Activated T-helper 1 cell treated with Interleukin-2 at 50 U/mL for 16 hours (primary cell): ENCODE data around the gene PC.

Source experiments
- DNase-seq: peaks from one replicate; pipeline ENCODE4 v3.0.0-alpha.2; 2020; ENCODE audit warnings: low read depth

PC gene

DNA sequence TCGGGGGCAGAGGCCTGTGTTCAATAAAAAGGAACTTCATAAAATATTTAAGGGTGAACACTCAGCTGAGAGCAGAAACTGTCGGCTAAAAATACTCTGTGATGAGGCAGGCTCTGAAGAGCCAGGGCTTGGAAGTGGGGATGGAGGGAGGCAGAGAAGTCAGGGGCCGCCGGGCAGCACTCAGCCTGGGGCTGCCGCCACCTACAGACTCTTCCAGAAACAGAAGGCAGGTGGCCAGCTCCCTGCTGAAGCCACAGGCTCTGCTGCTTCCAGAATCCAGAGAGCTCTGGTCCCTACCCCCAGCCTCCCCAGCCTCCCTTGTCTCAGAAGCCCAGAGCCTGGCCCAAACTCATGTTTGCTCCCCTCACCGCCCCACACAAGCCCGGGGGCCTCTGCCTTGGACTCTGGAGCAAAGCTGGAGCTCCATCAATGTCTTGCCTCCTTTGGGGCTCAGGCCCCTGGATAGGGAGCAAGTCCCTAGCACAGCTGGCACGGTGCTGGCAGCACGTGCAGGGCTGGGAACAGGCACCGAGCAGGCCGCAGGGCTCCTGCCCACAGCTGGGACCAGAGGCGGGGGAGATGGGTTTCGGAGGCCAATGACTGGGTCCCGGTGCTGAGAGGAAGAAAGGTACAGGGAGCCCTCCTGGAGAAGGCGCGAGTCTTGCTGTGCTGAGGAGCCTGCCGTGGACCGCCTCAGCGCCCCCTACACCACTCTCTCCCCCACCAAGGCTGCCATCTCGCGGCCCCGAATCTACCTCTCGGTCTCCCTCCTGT lies 93.1 kb downstream of the PC start:
- DNase-seq = no peak

DNA sequence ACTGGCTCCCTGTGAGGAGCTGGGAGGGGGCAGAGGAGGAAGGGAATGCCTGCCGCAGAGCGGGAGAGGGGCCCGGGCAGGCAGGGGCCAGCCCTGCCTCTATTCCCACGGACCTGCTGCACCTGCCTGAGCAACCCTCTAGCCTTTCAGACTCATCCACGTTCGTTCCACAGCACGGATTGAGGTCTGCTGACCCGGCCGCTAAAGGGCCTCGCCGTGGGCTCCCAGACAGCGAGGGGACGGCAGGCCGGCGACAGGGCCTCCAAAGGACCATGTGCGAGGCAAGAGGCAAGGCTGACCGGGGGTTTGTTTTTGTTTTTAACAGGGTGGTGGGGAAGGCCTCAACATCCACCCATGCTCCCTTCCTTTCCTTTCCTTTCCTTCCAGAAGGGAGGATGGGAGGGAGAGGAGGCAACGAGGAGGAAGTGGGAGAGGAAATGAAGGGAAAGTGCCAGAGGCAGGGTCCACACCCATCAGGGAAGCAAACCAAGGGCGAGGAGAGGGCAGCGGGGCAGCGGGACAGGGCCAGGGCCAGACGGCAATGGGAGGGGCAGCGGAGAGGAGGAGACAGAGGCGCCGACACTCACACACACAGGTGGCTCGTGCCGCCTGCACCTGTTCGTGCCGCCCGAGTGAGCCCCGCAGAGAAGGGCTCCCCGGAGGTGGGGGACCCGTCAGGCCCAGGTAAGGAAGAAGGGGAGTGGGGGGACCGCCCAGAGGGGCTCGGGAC lies 93.8 kb downstream of the PC start:
- DNase-seq = no peak

DNA sequence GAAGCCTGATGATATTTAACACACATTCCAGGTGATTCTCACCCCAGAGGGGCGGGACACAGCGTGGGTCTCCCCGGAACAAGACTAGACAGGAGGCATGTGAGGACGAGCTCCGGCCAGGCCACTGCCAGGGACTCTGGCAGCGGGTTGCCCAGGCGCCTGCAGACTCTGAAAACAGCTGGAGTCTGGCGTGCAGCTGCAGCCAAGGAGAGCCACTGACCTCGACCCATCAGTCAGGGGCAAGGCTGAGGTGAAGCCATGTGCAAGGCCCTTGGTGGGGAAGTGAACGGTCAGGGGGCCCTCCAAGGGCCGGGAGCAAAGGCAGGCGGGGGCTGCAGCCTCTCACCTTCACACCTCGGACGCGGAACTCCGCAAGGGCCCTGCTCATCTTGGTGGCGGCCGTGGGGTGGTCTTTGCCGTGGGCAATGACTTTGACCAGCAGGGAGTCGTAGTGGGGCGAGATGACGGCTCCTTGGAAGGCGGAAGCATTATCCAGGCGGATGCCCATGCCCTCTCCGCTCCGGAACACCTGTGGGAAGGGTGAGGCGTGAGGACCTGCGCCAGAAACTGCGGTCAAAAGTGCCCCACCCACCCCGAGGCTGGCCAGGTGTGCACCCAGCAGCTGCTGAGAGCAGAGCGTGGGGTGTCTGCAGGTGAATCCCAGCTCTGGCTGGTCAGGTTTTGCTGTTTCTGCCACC lies 94.6 kb downstream of the PC start:
- no peak for DNase-seq

DNA sequence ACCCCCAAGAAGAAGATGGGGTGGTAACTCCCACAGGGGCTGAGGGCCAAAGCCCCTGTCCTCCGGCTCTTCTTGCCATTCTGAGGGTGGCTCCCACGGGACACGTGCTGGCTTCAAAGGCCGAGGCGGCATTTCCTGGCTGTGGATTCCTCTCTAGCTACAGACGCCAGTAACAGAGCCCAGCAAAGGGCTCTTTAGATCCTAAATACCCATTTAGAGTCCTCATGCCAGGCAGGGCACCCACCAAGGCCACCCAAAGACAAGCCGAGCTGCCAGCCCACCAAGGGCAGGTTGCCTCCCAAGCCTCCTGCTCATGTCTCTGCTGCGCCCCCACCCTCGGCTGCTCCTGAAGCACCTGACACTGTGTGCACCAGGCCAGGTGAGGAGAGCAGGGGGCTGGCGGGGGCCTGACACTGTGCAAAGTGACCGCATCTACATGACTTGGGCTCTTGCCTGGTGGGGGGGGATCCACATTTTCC lies 95.6 kb downstream of the PC start:
- no peak for DNase-seq

DNA sequence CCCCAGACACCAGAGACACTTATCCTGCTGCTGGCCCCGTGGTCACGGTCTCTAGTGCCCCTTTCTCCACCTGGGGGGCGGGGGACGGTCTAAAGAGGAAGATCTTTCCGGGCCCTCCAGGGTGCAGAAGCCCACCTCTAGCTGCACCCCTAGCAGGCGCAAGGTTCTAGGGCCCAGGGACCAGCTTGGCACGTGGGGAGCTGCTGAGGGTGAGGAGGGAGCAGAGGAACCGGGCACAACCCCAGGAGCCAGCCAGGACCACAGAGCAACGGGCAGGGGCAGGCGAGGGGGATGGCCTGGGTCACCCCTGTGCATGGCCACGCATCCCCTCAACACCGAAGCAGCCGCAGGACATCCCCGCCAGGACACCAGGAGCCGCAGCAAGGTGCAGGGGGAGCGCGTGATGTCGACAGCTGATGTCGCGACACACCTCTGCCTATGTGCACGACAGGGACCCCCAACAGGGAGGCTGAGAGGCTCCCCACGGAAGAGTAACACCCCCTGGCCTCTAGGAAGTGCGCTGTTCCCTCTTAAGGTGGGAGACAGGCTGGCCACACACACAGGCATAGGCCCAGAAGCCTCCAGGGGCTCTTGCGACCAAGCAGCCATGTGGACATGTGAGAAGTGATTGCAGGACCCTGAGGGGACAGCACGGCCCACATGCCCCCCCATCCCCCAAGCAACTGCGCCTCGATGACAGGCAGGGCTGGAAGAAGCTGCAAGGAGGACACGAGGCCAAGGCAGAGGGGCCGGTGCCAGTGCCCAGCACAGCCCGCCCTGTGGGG lies 96.2 kb downstream of the PC start:
- DNase-seq = no peak

DNA sequence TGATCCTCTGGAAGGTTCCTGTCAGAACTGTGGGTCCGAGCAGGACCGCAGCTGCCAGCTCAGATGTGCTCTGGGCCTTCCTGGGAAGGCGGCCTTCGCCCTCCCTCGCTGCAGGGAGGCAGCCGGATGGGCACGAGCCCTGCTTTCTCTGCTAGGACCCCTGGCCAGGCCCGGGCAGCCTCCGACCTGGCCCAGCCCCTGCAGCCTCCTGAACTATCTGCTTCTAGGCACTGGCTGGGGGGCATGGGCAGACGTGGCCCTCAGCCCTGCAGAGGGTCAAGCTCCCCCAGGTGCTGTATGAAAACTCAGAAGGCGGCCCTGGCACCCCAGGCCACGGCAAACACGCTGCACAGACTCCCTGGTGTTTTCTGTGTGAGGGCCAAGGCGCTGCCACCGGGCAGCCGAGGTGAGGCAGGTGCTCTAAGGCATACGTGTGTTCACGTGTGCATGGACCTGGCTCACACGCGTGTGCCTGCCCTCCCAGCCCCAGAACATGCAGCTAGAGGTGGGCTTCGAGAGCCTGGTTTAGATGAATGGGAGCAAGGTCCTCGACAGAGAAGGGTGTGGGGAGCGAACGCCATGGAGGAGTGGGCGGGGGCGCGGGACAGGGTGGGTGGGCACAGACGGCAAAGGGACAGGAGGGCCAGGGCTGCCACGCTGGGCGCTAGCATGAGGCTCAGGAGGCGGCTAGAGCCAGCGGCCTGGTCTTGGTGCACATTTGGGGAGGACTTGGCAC lies 97.0 kb downstream of the PC start:
- DNase-seq = no peak

DNA sequence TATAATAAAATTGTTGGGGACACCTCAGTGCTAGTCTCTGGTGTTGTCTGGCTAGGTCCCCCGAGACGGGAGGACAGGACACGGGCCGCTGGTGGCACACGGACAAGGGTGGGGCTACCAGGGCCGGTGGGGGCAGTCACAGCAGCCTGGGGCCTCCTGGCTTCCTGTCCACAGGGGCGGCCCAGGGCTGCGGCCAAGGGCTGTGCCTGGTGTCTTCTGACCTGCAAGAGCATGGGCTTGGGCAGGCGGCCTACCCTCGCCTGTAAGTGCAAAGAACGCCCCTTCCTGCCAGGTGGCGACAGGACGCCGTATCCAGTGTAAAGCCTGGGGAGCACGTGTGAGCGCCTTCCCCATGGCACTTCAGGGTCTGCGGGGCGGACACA lies 97.7 kb downstream of the PC start:
- no peak for DNase-seq

DNA sequence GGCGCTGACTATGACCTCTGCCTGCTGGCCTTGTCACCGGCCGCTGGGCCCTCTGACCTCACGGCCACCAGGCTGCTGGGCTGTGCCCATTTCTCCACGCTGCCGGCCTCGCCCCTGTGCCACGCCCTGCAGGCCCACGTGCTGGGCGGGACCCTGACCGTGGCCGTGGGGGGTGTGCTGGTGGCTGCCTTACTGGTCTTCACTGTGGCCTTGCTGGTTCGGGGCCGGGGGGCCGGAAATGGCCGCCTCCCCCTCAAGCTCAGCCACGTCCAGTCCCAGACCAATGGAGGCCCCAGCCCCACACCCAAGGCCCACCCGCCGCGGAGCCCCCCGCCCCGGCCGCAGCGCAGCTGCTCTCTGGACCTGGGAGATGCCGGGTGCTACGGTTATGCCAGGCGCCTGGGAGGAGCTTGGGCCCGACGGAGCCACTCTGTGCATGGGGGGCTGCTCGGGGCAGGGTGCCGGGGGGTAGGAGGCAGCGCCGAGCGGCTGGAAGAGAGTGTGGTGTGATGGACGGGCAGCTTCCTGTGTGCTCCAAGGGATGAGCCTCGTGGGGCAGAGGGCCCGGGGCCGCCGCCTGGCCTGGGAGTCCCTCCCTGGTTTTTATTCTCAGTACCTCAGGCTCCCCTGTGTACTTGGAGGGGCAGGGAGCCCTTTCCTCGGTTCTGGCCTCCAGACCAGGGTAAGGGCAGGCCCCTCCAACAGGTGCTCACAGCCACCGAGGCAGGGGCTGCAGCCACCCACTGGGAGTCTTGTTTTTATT lies 98.3 kb downstream of the PC start:
- DNase-seq = no peak

DNA sequence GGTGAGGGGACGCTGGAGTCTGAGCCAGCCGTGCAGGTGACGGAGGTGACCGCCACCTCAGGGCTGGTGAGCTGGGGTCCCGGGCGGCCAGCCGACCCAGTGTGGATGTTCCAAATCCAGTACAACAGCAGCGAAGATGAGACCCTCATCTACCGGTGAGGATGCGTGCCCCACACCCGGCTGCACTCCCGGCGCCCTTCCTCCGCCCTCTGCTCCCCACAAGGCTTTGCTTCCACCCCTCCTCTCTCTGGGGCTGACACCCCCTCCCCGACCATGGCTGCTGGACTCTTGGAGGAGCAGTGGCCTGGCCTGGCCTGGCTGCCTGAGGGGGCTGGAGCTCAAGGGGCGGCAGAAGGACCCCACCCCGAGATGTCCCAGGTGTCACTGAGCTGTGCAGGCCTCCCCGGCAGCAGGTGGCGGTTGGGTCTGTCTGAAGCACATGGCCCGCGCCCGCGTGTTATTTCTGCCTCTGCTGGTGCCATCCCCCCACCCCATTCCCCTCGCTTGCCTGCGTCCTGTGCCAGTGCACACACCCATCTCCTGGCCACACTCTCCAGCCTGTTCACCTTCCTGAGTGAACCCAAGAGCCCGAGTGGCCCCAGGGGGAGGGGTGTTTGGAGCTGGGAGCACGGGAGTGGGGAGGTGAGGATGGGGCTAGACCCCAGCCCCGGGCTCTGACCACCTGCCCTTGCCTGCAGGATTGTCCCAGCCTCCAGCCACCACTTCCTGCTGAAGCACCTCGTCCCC lies 99.1 kb downstream of the PC start:
- no peak for DNase-seq

DNA sequence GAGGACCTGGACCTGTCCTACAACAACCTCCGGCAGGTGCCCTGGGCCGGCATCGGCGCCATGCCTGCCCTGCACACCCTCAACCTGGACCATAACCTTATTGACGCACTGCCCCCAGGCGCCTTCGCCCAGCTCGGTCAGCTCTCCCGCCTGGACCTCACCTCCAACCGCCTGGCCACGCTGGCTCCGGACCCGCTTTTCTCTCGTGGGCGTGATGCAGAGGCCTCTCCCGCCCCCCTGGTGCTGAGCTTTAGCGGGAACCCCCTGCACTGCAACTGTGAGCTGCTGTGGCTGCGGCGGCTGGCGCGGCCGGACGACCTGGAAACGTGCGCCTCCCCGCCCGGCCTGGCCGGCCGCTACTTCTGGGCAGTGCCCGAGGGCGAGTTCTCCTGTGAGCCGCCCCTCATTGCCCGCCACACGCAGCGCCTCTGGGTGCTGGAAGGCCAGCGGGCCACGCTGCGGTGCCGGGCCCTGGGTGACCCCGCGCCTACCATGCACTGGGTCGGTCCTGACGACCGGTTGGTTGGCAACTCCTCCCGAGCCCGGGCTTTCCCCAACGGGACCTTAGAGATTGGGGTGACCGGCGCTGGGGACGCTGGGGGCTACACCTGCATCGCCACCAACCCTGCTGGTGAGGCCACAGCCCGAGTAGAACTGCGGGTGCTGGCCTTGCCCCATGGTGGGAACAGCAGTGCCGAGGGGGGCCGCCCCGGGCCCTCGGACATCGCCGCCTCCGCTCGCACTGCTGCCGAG lies 99.8 kb downstream of the PC start:
- DNase-seq = no peak

DNA sequence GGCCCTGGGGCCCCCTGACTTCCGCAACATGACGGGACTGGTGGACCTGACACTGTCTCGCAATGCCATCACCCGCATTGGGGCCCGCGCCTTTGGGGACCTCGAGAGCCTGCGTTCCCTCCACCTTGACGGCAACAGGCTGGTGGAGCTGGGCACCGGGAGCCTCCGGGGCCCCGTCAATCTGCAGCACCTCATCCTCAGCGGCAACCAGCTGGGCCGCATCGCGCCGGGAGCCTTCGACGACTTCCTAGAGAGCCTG lies 100.3 kb downstream of the PC start:
- DNase-seq = no peak

DNA sequence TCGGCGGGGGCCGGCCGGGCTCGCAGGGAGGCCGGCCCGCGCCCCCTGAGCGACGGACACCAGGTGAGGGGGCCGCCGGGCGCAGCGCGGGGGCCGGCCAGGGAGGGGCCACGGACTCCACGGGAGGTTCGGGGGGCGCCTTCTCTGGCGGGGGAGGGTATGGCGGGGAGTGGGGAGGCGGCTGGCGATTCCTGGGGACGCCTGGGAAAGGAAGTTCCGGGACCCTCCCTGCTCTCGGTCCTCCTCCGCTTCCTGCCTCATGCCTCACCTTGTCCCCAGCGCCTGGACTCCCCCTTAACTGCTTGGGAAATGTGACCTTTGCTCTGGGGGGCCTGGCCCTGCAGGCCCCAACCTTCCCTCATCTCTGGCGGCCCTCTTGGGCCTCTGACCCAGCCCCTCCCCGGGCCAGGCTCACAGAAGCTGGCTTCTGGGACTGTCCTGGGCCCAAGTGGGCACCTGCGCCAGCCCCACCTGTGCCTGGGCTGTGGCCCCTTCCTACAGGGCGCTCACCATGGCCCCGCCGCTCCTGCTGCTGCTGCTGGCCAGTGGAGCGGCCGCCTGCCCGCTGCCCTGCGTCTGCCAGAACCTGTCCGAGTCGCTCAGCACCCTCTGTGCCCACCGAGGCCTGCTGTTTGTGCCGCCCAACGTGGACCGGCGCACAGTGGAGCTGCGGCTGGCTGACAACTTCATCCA lies 100.8 kb downstream of the PC start:
- DNase-seq = no peak

DNA sequence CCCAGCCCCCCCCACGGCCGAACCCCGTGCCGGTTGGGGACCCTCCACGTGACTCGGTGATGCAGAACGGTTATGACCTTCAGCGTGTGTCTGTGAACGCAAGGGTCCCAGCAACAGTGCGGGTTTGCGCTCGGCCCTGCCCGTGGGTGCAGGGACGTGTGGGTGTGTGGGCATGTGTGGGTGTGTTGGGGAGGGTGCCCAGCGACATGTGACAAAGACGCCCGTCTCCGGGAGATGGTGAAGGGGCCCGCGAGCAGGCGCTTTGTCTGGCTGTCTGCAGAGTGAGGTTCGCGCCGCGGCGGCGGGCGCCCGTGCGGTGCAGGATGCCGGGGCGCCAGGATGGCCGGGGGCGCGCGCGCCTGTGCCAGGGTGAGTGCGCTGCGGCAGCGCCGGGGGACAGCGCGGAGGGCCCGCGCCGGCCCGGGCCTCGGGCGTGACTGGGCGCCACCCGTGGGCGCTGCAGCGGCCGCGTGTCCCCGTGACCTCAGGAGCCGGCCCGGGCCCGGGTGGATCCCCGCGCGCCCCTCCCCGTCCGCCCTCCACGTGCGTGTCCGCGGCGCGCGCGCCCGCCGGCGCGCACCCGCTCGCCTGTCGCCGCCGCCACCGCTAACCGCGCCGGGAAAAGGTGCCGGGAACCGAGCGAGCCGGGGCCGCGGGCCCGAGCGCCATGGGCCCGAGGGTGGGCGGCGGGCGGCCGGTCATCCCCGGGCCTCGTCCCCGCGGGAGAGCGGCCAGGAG lies 101.5 kb downstream of the PC start, which contains the start of gene LRFN4:
TSS of gene LRFN4 (plus strand) at position 569 of the 738 bp plus-strand sequence. CDS start 681 bp downstream, outside the sequence.
- peak; percentile 38 for DNase-seq

DNA sequence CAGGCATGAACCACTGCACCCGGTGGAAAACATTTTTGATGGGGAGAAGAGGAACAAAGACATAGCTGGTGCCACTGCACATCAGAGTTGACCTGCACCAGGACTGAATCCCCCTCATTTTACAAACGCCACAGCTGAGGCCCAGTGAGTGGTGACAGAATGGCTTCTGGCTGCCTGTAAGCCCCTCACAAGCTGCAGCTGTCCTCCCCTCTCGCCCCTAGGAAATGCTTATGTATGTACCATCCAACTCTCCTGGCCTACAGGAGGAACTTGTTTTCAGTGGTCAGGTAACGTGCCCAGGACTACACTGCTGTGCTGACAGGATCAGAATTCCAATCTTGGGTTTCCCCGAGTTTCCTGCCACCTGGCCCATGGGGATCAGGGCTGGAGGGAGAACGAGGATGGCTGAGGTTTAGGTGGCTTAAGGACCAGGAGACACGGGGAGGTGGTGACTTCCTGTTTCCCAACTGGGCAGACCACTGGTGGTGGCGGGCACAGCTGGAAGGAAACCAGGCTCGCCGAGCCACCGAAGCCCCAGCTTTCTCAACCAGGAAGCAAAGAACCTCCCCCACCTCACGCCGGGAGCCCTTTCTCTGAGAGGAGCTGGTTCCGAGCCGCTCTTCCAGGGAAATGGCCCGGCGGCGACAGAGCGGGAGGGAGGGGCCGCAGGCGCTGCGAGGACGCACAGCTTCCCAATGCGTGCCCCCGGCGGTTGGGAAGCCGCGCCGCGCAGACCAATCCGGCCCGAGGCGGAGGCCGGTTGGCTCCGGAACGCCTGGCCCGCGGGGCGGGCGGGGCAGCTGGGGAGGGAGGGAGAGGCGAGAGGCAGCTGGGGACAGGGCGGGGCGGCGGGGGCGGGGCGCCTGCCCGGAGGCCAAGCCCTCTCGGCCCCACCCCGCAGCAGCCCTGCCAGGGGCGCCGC lies 102.3 kb downstream of the PC start:
- DNase-seq = peak; percentile 65

DNA sequence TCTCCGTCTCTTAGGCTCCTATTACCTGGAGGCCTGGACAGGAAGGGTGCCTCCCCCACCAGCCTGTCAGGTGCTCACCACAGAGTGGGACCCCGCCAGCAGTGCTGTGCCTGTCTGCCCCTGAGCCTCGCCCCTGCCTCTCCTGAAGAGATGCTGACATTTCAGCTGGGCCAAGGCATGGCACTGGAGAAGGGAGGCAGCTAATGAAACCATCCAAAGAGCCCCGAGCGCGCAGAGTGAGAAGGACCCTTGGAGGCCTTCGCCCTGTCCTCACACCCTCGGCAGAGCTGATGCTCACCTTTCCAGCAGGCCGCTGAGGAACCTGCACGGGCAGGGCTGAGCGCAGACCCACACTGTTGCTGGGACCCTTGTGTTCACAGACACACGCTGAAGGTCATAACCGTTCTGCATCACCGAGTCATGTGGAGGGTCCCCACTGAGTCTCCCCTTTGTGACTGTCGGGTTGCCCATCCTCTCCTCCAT lies 103.4 kb downstream of the PC start:
- no peak for DNase-seq

DNA sequence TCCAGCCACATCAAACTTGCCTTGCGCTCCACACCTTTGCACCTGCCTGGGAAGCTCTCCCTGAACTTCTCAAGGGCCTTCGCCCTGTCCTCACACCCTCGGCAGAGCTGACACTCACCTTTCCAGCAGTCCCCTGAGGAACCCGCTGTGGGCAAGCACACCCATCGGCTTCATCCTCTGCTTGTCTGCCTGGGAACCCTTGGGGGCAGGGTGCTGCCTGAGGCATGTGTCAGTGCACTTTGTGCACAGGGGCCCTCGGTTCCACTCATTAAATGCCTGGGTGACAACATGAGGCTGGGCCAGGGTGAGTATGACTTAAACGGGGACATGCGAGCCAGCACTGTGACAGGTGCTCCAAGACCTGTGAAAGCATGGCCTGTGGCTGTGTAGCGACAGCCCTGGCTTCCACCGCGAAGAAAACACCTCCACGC lies 103.9 kb downstream of the PC start:
- no peak for DNase-seq
